GM20000 (cell line): ENCODE measurements around the gene LRIG1.

Experiments
- DNase-seq: peaks from one replicate; pipeline ENCODE4 v3.0.0; 2012; ENCODE audit warnings: low spot score
- TF ChIP-seq, protein P1 (sequence below): IDR thresholded peaks from 2 replicates; pipeline ENCODE4 v1.5.1; 2012; ENCODE audit warnings: mild to moderate bottlenecking, control low read depth; ENCODE audit errors: extremely low read depth, missing control alignments

LRIG1 gene

DNA sequence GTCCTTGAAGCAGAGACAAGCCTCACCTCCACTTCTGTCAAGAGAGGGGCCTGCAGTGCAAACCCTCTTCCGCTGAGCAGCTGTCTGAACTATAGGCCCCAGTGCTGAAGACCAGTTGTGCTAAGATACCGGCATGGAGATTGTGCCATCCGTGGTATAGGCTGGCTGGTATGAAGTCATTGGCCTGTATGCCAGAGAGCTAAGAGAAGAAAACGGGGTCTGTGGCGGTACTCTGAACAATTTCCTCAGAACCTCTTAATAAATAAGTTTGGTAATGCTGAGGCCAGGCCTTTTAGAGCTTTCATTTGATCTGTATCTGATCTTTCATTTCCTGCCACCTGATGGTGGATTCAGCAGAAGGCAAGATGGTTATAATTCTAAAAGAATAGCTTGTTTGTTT, 123.0 kb downstream of the LRIG1 start:
- no peak for DNase-seq
- TF ChIP-seq, protein P1, sequence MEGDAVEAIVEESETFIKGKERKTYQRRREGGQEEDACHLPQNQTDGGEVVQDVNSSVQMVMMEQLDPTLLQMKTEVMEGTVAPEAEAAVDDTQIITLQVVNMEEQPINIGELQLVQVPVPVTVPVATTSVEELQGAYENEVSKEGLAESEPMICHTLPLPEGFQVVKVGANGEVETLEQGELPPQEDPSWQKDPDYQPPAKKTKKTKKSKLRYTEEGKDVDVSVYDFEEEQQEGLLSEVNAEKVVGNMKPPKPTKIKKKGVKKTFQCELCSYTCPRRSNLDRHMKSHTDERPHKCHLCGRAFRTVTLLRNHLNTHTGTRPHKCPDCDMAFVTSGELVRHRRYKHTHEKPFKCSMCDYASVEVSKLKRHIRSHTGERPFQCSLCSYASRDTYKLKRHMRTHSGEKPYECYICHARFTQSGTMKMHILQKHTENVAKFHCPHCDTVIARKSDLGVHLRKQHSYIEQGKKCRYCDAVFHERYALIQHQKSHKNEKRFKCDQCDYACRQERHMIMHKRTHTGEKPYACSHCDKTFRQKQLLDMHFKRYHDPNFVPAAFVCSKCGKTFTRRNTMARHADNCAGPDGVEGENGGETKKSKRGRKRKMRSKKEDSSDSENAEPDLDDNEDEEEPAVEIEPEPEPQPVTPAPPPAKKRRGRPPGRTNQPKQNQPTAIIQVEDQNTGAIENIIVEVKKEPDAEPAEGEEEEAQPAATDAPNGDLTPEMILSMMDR: no peak

DNA sequence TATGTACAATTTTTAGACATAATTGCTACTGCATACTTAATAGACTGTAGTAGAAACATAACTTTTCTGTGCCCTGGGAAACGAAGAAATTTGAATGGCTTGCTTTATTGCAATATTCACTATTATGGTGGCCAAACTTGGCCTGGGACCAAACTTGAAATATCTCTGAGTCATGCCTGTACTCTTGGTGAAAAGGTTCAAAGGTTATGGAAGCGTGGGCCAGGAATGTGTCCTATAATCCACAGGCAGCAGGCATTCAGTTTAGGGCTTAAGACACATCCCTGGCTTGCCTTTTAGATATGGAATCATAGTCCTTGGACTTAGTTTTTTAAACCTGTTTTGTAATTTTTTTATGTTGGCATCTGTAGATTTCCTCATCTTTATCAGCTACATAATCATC, 124.3 kb downstream of the LRIG1 start:
- DNase-seq: no peak
- TF ChIP-seq, protein P1: no peak

DNA sequence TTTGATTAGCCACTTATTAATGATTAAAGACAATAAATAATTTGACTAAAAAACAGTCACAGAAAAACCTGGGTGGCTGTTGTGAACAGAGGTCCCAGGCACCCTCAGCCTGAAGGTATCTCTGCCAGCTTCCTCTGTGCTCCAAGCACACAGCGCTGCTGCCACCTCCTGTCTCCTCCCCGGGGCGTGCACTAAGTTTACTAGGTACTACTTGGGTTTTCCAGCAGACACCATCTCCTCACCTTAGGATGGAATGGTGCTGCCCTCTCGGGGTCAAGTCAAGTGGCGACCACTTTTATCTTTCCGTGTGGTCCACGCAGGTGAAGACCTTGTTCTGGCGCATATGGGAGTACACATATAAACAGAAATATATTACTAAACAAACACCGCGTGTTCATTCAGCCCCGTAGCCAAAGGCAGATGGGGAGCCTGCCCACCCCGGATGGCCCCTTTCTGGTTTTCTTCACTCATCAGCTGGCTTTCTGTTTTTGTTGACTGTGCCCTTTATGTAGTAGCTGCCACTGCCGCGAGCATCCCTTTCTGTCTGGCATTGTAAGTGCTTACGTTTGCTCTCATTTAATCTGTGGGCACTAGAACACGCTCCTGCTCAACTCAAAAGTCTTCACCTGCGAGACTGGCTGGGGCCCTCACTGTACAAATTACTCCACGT, 128.0 kb downstream of the LRIG1 start:
- TF ChIP-seq, protein P1: no peak
- DNase-seq: peak; percentile 36

DNA sequence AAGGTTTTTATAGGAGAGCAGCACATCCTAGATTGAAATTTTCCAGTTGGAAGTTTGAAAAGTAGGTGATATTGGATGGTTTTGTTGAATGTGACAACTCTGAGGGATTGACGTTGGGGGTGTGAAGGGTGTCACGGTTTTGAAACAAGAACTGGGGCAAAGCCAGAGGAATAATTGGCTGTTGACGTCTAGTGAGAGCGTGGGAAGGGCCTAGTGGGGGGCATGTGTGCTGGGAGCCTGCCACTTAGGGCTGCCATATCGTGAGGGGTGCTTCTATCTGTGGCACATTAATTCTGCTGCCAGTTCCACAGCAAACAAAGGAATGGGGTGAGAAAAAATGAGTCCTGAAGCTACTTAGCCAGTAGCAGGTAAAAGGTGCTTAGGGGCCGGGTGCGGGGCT, 129.4 kb downstream of the LRIG1 start:
- TF ChIP-seq, protein P1: no peak
- no peak for DNase-seq

DNA sequence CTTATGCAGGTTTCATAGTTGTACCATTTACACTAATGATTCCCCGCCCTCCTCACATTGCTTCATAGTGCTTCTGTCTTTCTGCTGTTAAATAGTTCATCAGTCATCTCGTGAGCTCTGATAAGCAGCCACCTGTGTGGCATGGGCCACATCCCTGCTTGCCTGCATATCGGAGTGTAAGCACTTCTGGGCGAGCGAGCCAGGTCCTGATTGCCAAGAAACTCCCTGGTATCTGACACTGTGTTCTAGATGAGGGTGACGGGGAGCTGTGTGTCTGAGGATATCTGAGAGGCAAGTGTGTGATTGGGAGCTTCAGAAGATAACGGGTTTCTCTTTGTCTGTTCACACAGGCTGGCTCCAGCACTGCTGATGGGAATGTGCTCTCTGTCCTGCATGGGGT, 130.6 kb downstream of the LRIG1 start:
- no peak for DNase-seq
- TF ChIP-seq, protein P1: no peak

DNA sequence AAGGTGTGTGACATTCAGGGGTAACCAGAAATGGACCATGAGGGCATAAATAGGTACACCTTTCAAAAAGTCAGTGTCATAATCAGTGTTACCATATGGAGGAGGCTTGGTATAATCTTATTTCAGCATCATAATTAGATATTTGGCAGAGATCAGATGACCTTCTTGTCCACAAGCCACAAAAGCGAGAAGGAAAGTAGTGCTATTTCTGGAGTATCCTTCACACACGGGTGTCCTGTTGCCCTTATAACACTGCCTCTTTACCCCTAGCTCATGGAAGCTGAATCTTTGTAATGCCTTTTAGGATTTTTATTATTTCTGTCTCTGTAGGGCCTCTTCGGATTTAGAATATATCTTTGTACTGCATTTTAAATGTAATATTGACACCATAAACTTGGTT, 132.8 kb downstream of the LRIG1 start:
- DNase-seq: no peak
- TF ChIP-seq, protein P1: no peak

DNA sequence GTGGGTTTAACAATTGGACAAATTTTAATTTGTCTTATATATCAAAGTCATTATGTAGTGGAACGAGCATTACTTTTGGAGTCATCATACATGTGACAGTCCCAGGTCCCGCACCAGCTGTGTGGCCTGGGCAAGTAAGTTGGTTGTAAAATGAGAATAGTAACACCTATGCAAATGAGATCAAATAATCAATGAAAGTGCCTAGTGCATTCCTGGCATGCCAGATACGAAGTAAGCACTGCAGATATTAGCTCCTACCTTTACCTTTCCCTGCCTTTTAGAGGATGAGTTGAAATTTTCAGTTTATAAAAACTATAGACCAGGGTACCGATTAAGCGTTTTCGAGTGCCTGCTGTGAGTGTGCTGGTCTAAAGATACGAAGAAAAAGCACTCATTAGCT, 134.1 kb downstream of the LRIG1 start:
- TF ChIP-seq, protein P1: no peak
- DNase-seq: no peak
